Measurements from ENCODE around the gene POP4. TPM values are rescaled to one million over a fixed set of nuclear protein-coding genes. Genes with fewer than 3 reads are reported as not detected.
A peak's percentile ranks its signal among the peaks of the same experiment; 100 is the strongest.
"Not testable (repeated sequence)": the region's sequence is repeated elsewhere in the genome, so short reads cannot be mapped to it uniquely, and the experiment has no call there.

The POP4 gene
- 128 TPM for polyA plus RNA-seq

- H3K27me3 Mint-ChIP-seq = no peaks in the 10 kb centered on the region
- H3K27ac Mint-ChIP-seq = peak within 1 kb of the TSS; percentile 98 to 100 (median 100)
- H3K4me3 Mint-ChIP-seq = peak within 1 kb of the TSS; percentile 98 to 100 (median 100)
- no peaks in the 10 kb centered on the region for H3K36me3 Mint-ChIP-seq
- H3K9me3 Mint-ChIP-seq = no peaks in the 10 kb centered on the region
- H3K4me1 Mint-ChIP-seq = peaks cover 14 to 18% (median 15%) of the 10 kb centered on the region in 3 donors
Observed at GRCh38 chr19:29605653-29606419, at the start of gene POP4. TSS of gene POP4 (plus strand) at chr19:29606283. CDS start at chr19:29606319, 36 bp downstream.

- H3K9me3 Mint-ChIP-seq = peaks cover 9 to 27% (median 21%) of the 10 kb centered on the region in 3 donors
- H3K4me1 Mint-ChIP-seq, H3K4me3 Mint-ChIP-seq, H3K36me3 Mint-ChIP-seq, H3K27ac Mint-ChIP-seq, H3K27me3 Mint-ChIP-seq: not testable (repeated sequence)
Observed at GRCh38 chr19:29559110-29559509, 47.0 kb upstream of the POP4 start.

- H3K4me1 Mint-ChIP-seq = no peaks in the 10 kb centered on the region
- H3K36me3 Mint-ChIP-seq = peaks cover 7% of the 10 kb centered on the region
- H3K4me3 Mint-ChIP-seq = no peak overlapping the region
- no peak overlapping the region for H3K27ac Mint-ChIP-seq
- no peaks in the 10 kb centered on the region for H3K27me3 Mint-ChIP-seq
- H3K9me3 Mint-ChIP-seq = peaks cover 8 to 22% (median 21%) of the 10 kb centered on the region in 3 donors
Observed at GRCh38 chr19:29559743-29560142, 46.3 kb upstream of the POP4 start.

GRCh38 chr19:29560313-29561075 is 45.6 kb upstream of the POP4 start:
- Mint-ChIP-seq H3K36me3 (peaks cover 4% of the 10 kb centered on the region), H3K4me3 (no peak overlapping the region), H3K27ac (no peak overlapping the region), H3K4me1 (no peaks in the 10 kb centered on the region), H3K27me3 (peaks cover 2% of the 10 kb centered on the region), H3K9me3 (peaks cover 6 to 16% (median 16%) of the 10 kb centered on the region in 3 donors)

GRCh38 chr19:29561601-29562000 is 44.5 kb upstream of the POP4 start:
- Mint-ChIP-seq H3K4me3 (no peak overlapping the region), H3K4me1 (no peaks in the 10 kb centered on the region), H3K27me3 (peaks cover 2% of the 10 kb centered on the region)

GRCh38 chr19:29562299-29563297 is 43.5 kb upstream of the POP4 start:
- peaks cover 3% of the 10 kb centered on the region for H3K36me3 Mint-ChIP-seq
- H3K27ac Mint-ChIP-seq = no peak overlapping the region
- no peaks in the 10 kb centered on the region for H3K4me1 Mint-ChIP-seq
- H3K27me3 Mint-ChIP-seq = peaks cover 2% of the 10 kb centered on the region
- H3K4me3 Mint-ChIP-seq = no peak overlapping the region
- H3K9me3 Mint-ChIP-seq = peaks cover 6 to 14% (median 10%) of the 10 kb centered on the region in 3 donors

More at GRCh38 chr19:29561601-29562000, 44.5 kb upstream of the POP4 start:
- peaks cover 3% of the 10 kb centered on the region for H3K36me3 Mint-ChIP-seq
- peaks cover 6 to 15% (median 10%) of the 10 kb centered on the region in 3 donors for H3K9me3 Mint-ChIP-seq
- H3K27ac Mint-ChIP-seq = no peak overlapping the region

- H3K4me1 Mint-ChIP-seq = no peaks in the 10 kb centered on the region
- peaks cover 2% of the 10 kb centered on the region for H3K27me3 Mint-ChIP-seq
- H3K36me3 Mint-ChIP-seq = no peaks in the 10 kb centered on the region
- H3K4me3 Mint-ChIP-seq = no peak overlapping the region
- H3K27ac Mint-ChIP-seq = no peak overlapping the region
- peaks cover 2 to 7% (median 4%) of the 10 kb centered on the region in 3 donors for H3K9me3 Mint-ChIP-seq
Observed at GRCh38 chr19:29563486-29564101, 42.5 kb upstream of the POP4 start.

GRCh38 chr19:29564574-29565005 is 41.5 kb upstream of the POP4 start:
- peaks cover 2% of the 10 kb centered on the region for H3K27me3 Mint-ChIP-seq
- H3K9me3 Mint-ChIP-seq = peaks cover 2 to 4% (median 4%) of the 10 kb centered on the region in 3 donors
- H3K4me1 Mint-ChIP-seq = no peaks in the 10 kb centered on the region
- no peaks in the 10 kb centered on the region for H3K36me3 Mint-ChIP-seq
- no peak overlapping the region for H3K27ac Mint-ChIP-seq
- H3K4me3 Mint-ChIP-seq = no peak overlapping the region

- no peak overlapping the region for H3K4me3 Mint-ChIP-seq
- H3K27me3 Mint-ChIP-seq = peaks cover 2% of the 10 kb centered on the region
- H3K4me1 Mint-ChIP-seq = no peaks in the 10 kb centered on the region
- no peak overlapping the region for H3K27ac Mint-ChIP-seq
- peaks cover 0 to 1% (median 0%) of the 10 kb centered on the region in 3 donors for H3K9me3 Mint-ChIP-seq
- no peaks in the 10 kb centered on the region for H3K36me3 Mint-ChIP-seq
Observed at GRCh38 chr19:29565171-29565570, 40.9 kb upstream of the POP4 start.

GRCh38 chr19:29566496-29567054 is 39.5 kb upstream of the POP4 start:
- no peak overlapping the region for H3K4me3 Mint-ChIP-seq
- no peaks in the 10 kb centered on the region for H3K4me1 Mint-ChIP-seq
- no peak overlapping the region for H3K27ac Mint-ChIP-seq
- peaks cover 0 to 2% (median 0%) of the 10 kb centered on the region in 3 donors for H3K9me3 Mint-ChIP-seq
- peaks cover 4% of the 10 kb centered on the region for H3K27me3 Mint-ChIP-seq
- no peaks in the 10 kb centered on the region for H3K36me3 Mint-ChIP-seq

GRCh38 chr19:29567366-29567915 is 38.6 kb upstream of the POP4 start:
- H3K4me3 Mint-ChIP-seq = no peak overlapping the region
- no peak overlapping the region for H3K27ac Mint-ChIP-seq
- H3K36me3 Mint-ChIP-seq = no peaks in the 10 kb centered on the region
- no peaks in the 10 kb centered on the region for H3K4me1 Mint-ChIP-seq
- H3K9me3 Mint-ChIP-seq = peaks cover 0 to 2% (median 0%) of the 10 kb centered on the region in 3 donors
- peaks cover 5% of the 10 kb centered on the region for H3K27me3 Mint-ChIP-seq

- H3K9me3 Mint-ChIP-seq = peaks cover 0 to 2% (median 0%) of the 10 kb centered on the region in 3 donors
- no peak overlapping the region for H3K4me3 Mint-ChIP-seq
- H3K27me3 Mint-ChIP-seq = peaks cover 7% of the 10 kb centered on the region
- no peaks in the 10 kb centered on the region for H3K36me3 Mint-ChIP-seq
- H3K27ac Mint-ChIP-seq = no peak overlapping the region
- no peaks in the 10 kb centered on the region for H3K4me1 Mint-ChIP-seq
Observed at GRCh38 chr19:29568036-29569025, 37.8 kb upstream of the POP4 start.

Data from IgD-negative memory B cell (primary cell).